Measurements from ENCODE around the gene FXYD3. TPM values are rescaled to one million over a fixed set of nuclear protein-coding genes. Genes with fewer than 3 reads are reported as not detected.

The FXYD3 gene
- total RNA-seq, 1 experiment from 2014 or later: 17.4 TPM

GRCh38 chr19:35076657-35077056 lies 39.0 kb upstream of the FXYD3 start:
- H2AFZ ChIP-seq (ENCODE audit: low read depth, low read length, poor library complexity, severe bottlenecking): no peak overlapping the region
- CTCF ChIA-PET: no interaction called here
- H4K20me1 ChIP-seq (ENCODE audit: insufficient read depth): no peaks in the 10 kb centered on the region
- no peaks in the 10 kb centered on the region for H3K4me1 ChIP-seq (ENCODE audit: control insufficient read depth in 1 of 2, insufficient read depth in 2 of 2, low read length in 2 of 2)
- H3K27ac ChIP-seq (ENCODE audit: low read depth, low read length): no peak overlapping the region
- no peak overlapping the region for H3K9ac ChIP-seq (ENCODE audit: low read length)
- H3K4me2 ChIP-seq (ENCODE audit: low read length): no peak overlapping the region
- H3K9me2 ChIP-seq (ENCODE audit: insufficient read depth): no peaks in the 10 kb centered on the region
- TF ChIP-seq, protein P1, sequence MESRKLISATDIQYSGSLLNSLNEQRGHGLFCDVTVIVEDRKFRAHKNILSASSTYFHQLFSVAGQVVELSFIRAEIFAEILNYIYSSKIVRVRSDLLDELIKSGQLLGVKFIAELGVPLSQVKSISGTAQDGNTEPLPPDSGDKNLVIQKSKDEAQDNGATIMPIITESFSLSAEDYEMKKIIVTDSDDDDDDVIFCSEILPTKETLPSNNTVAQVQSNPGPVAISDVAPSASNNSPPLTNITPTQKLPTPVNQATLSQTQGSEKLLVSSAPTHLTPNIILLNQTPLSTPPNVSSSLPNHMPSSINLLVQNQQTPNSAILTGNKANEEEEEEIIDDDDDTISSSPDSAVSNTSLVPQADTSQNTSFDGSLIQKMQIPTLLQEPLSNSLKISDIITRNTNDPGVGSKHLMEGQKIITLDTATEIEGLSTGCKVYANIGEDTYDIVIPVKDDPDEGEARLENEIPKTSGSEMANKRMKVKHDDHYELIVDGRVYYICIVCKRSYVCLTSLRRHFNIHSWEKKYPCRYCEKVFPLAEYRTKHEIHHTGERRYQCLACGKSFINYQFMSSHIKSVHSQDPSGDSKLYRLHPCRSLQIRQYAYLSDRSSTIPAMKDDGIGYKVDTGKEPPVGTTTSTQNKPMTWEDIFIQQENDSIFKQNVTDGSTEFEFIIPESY (IDR thresholded peaks at IDR 0.05; ENCODE audit: extremely low read depth, insufficient replicate concordance, low read length): no peak
- no peak for TF ChIP-seq EZH2 (IDR thresholded peaks at IDR 0.05)
- no peak for TF ChIP-seq ZNF274 (IDR thresholded peaks at IDR 0.05; ENCODE audit: low read depth, low read length)
- intact Hi-C loops (cut with micrococcal nuclease): no loop called here
- H3K79me2 ChIP-seq (ENCODE audit: insufficient read depth, low read length): no peaks in the 10 kb centered on the region
- H3K27me3 ChIP-seq (ENCODE audit: insufficient read depth, low read length): no peaks in the 10 kb centered on the region
- H3K4me3 ChIP-seq (replicated peaks in 1 of 2; ENCODE audit: low read depth in 1 of 2, low read length in 2 of 2): no peak overlapping the region
- BruUV-seq (replicated peaks): no TSS peak
- H3K9me3 ChIP-seq (ENCODE audit: control insufficient read depth in 1 of 2, insufficient read depth in 1 of 2, low read depth in 1 of 2, low read length in 2 of 2): no peaks in the 10 kb centered on the region
- RAD21 ChIA-PET (ENCODE audit: low non-redundant PET in 1 of 2, low total read pairs in 2 of 2, uncharacterized antibody in 2 of 2, unreplicated experiment in 2 of 2): no interaction called here
- no peaks in the 10 kb centered on the region for H3K36me3 ChIP-seq (ENCODE audit: control insufficient read depth in 1 of 2, insufficient read depth in 2 of 2, low read length in 2 of 2)
- ATAC-seq (no peak), DNase-seq (ENCODE audit: low read depth, low spot score) (no peak)
- POLR2A ChIA-PET: no interaction called here

- Histone ChIP-seq H3K27me3 (ENCODE audit: insufficient read depth, low read length) (no peaks in the 10 kb centered on the region), H3K9ac (ENCODE audit: low read length) (no peak overlapping the region), H3K4me1 (ENCODE audit: control insufficient read depth in 1 of 2, insufficient read depth in 2 of 2, low read length in 2 of 2) (no peaks in the 10 kb centered on the region), H3K4me3 (replicated peaks in 1 of 2; ENCODE audit: low read depth in 1 of 2, low read length in 2 of 2) (no peak overlapping the region), H2AFZ (ENCODE audit: low read depth, low read length, poor library complexity, severe bottlenecking) (no peak overlapping the region), H3K9me3 (ENCODE audit: control insufficient read depth in 1 of 2, insufficient read depth in 1 of 2, low read depth in 1 of 2, low read length in 2 of 2) (no peaks in the 10 kb centered on the region), H3K27ac (ENCODE audit: low read depth, low read length) (no peak overlapping the region), H3K79me2 (ENCODE audit: insufficient read depth, low read length) (no peaks in the 10 kb centered on the region), H3K4me2 (ENCODE audit: low read length) (no peak overlapping the region), H4K20me1 (ENCODE audit: insufficient read depth) (no peaks in the 10 kb centered on the region), H3K36me3 (ENCODE audit: control insufficient read depth in 1 of 2, insufficient read depth in 2 of 2, low read length in 2 of 2) (no peaks in the 10 kb centered on the region), H3K9me2 (ENCODE audit: insufficient read depth) (no peaks in the 10 kb centered on the region)
- no TSS peak for BruUV-seq (replicated peaks)
- POLR2A ChIA-PET: no interaction called here
- DNase-seq (ENCODE audit: low read depth, low spot score) (no peak), ATAC-seq (no peak)
- CTCF ChIA-PET: no interaction called here
- RAD21 ChIA-PET (ENCODE audit: low non-redundant PET in 1 of 2, low total read pairs in 2 of 2, uncharacterized antibody in 2 of 2, unreplicated experiment in 2 of 2): no interaction called here
- intact Hi-C loops (cut with micrococcal nuclease): no loop called here
- TF ChIP-seq, protein P1 (IDR thresholded peaks at IDR 0.05; ENCODE audit: extremely low read depth, insufficient replicate concordance, low read length): no peak
- TF ChIP-seq ELF1 (IDR thresholded peaks at IDR 0.05; ENCODE audit: borderline replicate concordance, low read depth): no peak
- no peak for TF ChIP-seq JUND (IDR thresholded peaks at IDR 0.05)
- TF ChIP-seq POLR2AphosphoS5 (IDR thresholded peaks at IDR 0.05; ENCODE audit: low read depth, low read length): no peak
- TF ChIP-seq, protein P2, sequence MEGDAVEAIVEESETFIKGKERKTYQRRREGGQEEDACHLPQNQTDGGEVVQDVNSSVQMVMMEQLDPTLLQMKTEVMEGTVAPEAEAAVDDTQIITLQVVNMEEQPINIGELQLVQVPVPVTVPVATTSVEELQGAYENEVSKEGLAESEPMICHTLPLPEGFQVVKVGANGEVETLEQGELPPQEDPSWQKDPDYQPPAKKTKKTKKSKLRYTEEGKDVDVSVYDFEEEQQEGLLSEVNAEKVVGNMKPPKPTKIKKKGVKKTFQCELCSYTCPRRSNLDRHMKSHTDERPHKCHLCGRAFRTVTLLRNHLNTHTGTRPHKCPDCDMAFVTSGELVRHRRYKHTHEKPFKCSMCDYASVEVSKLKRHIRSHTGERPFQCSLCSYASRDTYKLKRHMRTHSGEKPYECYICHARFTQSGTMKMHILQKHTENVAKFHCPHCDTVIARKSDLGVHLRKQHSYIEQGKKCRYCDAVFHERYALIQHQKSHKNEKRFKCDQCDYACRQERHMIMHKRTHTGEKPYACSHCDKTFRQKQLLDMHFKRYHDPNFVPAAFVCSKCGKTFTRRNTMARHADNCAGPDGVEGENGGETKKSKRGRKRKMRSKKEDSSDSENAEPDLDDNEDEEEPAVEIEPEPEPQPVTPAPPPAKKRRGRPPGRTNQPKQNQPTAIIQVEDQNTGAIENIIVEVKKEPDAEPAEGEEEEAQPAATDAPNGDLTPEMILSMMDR (IDR thresholded peaks at IDR 0.05 in 2 of 3, conservative IDR thresholded peaks at IDR 0.05 in 1 of 3; ENCODE audit: borderline replicate concordance in 1 of 3, insufficient read depth in 1 of 3, low read depth in 2 of 3, low read length in 2 of 3): no peak
- no peak for TF ChIP-seq CEBPB (IDR thresholded peaks at IDR 0.05; ENCODE audit: low read depth)
- TF ChIP-seq ZFX (IDR thresholded peaks at IDR 0.05): no peak
- no peak for TF ChIP-seq SP1 (IDR thresholded peaks at IDR 0.05; ENCODE audit: low read depth)
- no peak for TF ChIP-seq RAD21 (IDR thresholded peaks at IDR 0.05; ENCODE audit: low read depth)
- no peak for TF ChIP-seq MAX (IDR thresholded peaks at IDR 0.05)
- no peak for TF ChIP-seq CBX3 (IDR thresholded peaks at IDR 0.05; ENCODE audit: low read depth)
- TF ChIP-seq EZH2 (IDR thresholded peaks at IDR 0.05): no peak
- no peak for TF ChIP-seq FOSL1 (IDR thresholded peaks at IDR 0.05; ENCODE audit: low read depth)
Measured at GRCh38 chr19:35077411-35078223, 38.0 kb upstream of the FXYD3 start.

Data from HCT116 (cell line).